NCI-H526 (cell line): Measurements from ENCODE around the gene PTK6.

Experiments
- DNase-seq, 2 experiments: peaks; one replicate each; lab custom pipeline; 2025; lab: John Stamatoyannopoulos, UW

PTK6 gene

GRCh38 chr20:63543131-63543530 lies 6.0 kb upstream of the PTK6 start:
- no peak for DNase-seq

- no peak for DNase-seq
These were observed 5.5 kb upstream of the PTK6 start for GRCh38 chr20:63542696-63543095.

GRCh38 chr20:63542031-63542559 lies 4.9 kb upstream of the PTK6 start:
- DNase-seq: peak in 1 of 2 experiments; percentile 49

DNA sequence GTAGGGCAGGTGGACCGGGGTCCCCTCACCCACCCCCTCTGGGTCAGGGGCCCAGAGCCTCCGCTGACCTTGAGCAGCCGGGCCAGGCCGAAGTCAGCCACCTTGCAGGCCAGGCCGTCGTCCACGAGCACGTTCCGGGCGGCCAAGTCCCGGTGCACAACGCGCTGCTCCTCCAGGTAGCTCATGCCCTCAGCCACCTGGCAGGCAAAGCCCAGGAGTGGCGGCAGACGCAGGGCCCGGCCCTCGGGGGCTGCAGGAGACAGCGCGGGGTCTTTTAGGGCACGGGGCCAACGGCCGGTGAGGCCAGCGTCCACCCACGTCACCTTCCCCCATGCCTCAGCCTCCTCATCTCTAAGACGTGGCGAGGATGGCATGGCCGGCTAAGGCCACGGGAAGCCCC lies 4.2 kb upstream of the PTK6 start:
- DNase-seq: no peak

DNA sequence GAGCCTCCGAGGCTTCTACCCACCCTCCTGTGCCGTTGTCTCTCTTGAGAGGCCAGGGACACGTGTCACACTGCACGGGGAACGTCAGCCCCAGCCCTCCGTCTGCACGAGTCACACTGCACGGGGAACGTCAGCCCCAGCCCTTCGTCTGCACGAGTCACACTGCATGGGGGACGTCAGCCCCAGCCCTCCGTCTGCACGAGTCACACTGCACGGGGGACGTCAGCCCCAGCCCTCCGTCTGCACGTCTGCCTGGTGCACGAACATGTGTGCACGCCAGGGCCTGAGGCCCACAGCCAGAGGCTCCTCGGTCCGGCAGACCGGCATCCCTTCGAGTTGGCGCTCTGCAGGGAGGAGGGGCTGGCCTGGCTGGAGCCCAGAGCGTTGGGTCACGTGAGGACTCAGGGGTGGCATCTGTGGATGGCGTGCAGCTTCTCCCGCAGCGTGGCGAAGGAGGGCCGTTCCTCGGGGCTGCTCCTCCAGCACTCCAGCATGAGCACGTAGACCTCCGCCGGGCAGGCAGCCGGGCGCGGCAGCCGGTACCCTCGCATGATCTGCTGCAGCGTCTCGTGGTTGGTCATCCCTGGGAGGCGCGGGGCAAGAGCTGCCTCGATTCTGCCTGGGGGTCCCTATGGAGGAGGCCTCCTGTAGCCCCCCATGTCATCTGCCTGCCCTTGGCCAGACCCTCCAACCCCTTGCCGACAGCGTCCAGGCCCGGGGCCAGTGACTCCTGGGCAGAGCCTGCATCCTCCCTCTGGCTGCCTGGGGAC lies 3.4 kb upstream of the PTK6 start:
- no peak for DNase-seq

- DNase-seq: no peak
These were observed 2.5 kb upstream of the PTK6 start for GRCh38 chr20:63539441-63540370.

- no peak for DNase-seq
These were observed 1.9 kb upstream of the PTK6 start for GRCh38 chr20:63539092-63539430.

DNA sequence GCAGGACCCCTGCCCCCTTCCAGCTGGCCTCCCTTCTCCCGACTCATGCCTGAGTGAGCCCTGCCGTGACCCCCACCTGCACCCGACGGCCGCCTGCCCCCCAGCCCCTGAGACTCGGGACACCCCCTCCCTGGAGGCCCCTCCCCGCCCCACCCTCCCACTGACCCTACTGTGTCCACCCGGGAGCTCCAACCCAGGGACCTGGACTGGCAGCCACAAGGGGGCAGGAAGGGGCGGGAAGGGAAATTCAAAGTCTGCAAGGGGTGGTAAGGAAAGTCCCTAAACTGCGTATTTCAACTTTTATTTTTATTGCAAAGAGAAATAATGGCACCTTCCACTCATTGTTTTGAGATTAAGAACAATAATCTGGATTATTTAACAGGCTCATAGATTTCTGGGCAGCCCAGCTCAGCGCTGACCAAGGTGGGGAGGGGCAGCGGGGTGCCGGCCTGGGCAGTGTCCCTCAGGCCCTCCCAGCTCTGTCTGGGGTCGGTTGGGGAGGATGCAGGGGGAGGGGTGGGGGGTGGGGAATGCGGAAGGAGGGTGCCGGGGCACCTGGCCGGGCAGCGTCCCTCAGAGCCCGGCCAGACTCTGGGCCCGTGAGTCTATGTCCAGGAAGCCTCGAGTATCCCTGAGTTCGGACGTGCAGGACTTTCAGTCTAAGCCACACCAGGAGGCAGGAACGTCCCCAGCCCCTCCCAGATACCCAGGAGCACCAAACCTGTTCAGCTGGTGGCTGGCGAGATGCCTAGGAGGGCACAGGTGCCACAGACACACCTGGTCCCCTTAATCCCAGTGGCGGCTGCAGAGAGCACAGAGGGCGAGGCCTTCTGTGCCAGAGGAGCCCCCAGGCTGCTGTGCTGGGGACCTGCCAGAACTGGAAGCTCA lies 1.3 kb upstream of the PTK6 start:
- DNase-seq: peak in 1 of 2 experiments; percentile 55

DNA sequence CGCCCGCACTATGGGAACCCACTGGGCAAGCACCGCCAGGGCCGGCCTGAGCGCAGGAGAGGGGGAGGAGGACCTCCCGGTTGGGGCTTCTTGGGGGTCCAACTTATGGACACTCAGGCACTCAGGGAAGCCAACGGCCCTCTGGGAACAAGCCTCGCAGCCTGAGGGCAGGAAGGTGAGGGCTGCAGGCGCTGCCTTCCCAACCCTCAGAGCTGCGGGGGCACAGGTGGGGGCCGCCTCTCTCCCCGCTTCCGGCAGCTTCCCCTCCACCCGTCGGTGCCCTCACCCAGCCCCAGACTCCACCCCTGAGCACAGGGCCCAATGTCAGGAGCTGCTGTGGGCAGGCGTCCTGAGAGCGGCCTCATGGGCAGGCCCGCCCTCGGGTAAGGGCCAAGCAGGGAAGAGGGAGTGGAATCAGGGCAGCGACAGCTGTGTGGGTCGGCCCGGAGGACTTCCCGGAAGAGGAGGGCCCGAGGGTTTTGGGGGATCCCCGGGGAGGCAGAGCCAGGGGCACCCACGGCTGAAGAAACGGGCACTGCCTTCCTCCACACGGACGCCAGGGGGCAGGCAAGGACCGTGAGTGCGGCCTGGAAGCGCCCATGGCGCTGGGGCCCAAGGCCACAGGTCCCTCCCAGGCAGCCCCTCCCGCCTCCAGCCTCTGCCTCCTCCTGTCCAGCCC lies 488 bp upstream of the PTK6 start:
- peak; percentile 77 to 93 for DNase-seq

DNA sequence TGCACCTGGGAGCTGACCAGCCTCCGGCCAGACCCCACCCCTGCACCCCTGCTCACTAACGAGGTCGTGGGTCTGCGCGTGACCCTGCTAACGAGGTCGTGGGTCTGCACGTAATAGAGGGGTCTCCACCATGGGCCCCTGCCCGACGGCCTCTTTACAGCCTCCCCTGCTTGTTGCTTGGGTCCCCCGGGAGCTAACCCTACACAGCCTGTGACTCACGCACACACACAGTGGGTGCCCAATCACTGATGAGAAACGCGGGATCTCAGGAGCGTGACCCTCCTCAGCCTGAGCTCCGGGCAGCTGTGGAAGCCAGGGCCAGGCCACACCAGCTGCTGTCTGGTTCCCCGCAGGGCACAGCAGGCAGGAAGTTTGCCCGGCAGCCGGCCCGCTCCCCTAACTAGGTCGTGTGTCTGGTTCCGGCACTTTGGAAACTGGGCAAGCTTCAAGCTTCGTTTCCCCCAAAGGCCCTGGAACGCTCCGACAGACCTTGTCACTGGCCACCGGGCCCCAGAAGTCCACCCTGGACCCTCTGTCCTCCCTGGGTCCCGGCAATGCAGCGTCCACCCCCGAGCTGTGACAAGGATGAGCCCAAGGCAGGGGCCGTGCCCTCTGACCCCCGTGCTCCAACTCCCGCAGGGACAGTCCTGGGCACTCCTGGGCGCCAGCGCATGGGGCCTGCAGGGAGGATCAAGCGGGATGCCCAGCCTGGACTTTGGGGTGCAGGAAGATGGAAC lies 767 bp downstream of the PTK6 start:
- no peak for DNase-seq

DNA sequence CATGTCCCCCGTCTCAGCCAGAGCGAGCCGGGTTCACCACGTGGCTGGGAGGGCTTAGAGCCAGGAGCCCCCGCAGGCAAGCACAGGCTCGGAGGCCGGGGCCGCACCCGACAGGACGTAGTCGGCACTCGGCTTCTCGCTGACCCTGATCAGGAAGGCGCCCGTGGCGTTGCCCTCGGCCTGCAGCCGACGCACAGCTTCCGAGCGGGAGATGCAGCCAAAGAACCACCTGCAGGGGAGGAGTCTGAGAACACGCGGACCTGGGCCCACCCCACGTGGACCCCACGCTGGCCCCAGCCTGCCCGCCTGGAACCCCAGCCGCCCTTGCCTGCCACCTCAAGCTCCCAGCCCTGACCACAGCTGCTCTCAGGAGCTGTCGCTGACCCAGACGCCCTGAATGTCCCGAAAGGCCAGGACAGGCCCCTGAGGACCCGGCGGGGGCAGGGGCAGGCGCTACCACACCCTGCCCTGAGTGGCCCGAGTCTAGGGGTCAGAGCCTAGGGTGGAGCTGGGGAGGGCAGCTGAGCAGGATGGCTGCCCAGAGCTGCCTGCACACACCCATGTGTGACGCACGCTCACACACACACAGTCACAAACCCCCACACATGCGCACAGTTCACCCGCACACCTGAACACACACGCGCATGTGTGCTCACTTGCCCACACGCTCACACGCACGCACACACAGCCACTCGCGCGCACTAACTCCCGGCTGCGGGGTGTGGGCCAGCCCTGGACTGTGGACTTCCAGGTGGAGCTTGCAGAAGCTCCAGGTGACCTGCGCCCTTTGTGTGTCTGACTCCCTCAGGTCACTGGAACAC lies 2.1 kb downstream of the PTK6 start:
- DNase-seq: peak in 1 of 2 experiments; percentile 50

GRCh38 chr20:63534427-63534830 lies 2.7 kb downstream of the PTK6 start:
- no peak for DNase-seq

GRCh38 chr20:63533871-63534393 lies 3.2 kb downstream of the PTK6 start:
- DNase-seq: no peak

DNA sequence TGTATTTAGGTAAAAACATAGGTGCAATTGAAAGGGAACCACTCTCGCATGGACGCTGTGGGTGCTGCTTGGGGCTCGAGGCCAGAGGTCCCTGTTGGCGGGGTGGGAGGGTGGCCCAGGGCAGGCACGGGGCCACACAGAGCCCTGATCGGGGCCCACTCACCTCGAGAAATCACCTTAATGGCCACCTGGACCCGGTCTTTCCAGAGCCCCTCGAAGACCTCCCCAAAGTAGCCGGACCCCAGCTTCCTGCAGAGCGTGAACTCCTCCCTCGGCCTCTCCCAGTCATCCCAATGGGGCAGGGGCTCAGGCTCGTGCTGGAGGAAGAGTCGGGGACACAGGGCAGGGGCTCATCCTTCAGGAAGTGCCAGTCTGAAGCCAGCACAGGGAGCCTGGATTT lies 3.8 kb downstream of the PTK6 start:
- DNase-seq: no peak

DNA sequence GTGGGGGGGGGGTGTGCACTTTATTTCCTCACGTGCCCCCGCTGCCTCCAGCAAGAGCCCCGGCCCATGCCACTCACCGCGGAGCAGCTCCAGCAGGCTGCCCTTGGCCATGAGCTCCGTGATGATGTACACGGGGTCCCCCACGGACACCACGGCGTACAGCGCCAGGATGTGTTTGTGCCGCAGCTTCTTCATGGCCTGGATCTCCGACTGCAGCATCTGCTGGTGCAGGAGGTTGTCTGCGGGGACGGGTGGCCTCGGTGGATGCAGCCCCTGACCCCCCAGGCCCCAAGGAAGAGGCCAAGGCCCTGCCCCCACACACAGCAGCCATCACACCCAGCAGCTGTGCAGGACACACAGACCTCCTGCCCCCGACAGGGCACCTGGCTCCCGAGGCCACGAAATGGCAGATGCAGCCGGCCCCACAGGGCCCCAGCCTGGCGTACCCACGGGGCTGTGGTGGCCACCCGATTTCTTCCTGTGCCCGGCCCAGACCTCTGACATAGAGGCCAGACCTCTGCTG lies 4.7 kb downstream of the PTK6 start:
- no peak for DNase-seq

DNA sequence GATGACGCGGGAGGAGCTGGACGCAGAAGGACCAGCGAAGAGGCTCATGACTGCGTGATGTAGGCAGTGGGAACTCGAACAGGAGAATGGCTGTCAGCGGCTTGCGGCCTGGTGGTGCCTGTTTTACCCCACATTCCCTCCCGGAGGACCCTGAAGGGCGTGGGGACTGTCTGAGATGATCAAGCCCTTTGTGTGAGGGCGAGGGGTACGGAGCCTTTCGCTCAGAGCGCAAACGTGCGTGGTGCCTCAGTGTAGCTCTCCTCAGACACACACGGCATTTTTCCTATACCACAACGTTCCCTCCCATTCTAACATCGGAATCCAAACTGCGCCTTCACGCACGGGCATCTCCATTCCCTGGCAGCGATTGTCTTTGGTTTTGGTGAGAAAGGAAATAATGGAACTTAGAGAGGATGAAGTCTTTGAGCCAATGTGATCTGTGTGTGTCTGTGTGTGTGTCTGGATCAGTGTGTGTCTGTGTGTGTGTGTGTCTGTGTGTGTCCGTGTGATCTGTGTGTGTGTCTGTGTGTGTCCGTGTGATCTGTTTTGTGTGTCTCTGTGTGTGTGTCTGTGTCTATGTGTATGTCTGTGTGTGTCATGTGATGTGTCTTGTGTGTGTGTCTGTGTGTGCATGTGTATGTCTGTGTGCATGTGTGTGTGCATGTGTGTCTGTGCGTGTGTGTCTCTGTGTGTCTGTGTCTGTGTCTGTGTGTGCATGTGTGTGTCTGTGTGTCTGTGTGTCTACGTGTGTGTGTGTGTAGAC lies 5.3 kb downstream of the PTK6 start:
- DNase-seq: no peak

DNA sequence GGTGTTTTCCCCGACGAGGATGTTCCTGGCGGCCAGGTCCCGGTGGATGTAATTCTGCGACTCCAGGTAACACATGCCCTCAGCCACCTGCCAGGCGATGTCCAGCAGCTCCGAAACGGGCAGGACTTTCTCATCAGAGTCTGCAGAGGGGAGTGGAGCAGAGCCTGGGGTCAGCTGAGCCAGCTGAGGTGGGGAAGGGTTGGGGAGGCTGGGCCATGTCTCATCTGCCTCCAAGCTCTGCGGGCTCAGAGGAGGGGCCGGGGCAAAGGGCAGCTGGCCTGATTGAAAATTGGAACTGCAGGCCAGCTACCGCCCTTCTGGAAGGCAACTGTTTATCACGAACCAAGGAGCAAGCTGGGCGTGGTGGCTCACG lies 6.4 kb downstream of the PTK6 start:
- no peak for DNase-seq
